Osteocyte (in vitro differentiated cells): Measurements from ENCODE around the gene SLC9A5. TPM values are rescaled to one million over a fixed set of nuclear protein-coding genes. Genes with fewer than 3 reads are reported as not detected.

Experiments used
- DNase-seq: peaks from one replicate; pipeline ENCODE4 v3.0.0; 2021; ENCODE audit warnings: mixed read lengths; ENCODE audit not compliant: unreplicated experiment; ENCODE audit errors: extremely low spot score
- H3K27ac Mint-ChIP-seq: one replicate; pipeline ENCODE4 v1.8.0; 2021; ENCODE audit warnings: mild to moderate bottlenecking, mixed read lengths; ENCODE audit not compliant: unreplicated experiment
- H3K27me3 Mint-ChIP-seq: one replicate; pipeline ENCODE4 v1.8.0; 2021; ENCODE audit warnings: mixed read lengths; ENCODE audit not compliant: unreplicated experiment
- H3K36me3 Mint-ChIP-seq: one replicate; pipeline ENCODE4 v1.8.0; 2021; ENCODE audit warnings: mixed read lengths; ENCODE audit not compliant: unreplicated experiment
- H3K4me1 Mint-ChIP-seq: one replicate; pipeline ENCODE4 v1.8.0; 2021; ENCODE audit warnings: mixed read lengths; ENCODE audit not compliant: unreplicated experiment
- H3K4me3 Mint-ChIP-seq: one replicate; pipeline ENCODE4 v1.8.0; 2021; ENCODE audit warnings: mild to moderate bottlenecking, moderate library complexity, mixed read lengths; ENCODE audit not compliant: unreplicated experiment
- H3K9me3 Mint-ChIP-seq: one replicate; pipeline ENCODE4 v1.8.0; 2021; ENCODE audit warnings: mixed read lengths; ENCODE audit not compliant: unreplicated experiment
- CTCF ChIP-seq: fragments of 200-600 bp; sonication (generic); IDR thresholded peaks from 2 replicates; pipeline ENCODE4 v1.5.0; 2021; ENCODE audit warnings: antibody characterized with exemption, mild to moderate bottlenecking, moderate library complexity
- total RNA-seq: library from RNA; stranded (reverse); gene quantifications from 2 replicates; pipeline ENCODE4 v1.2.1, GENCODE V29; 2021

The SLC9A5 gene
- total RNA-seq, 1 donor from 2014 or later, result 4.2 TPM

GRCh38 chr16:67228034-67228785, 20.6 kb upstream of the SLC9A5 start:
- H3K4me1 Mint-ChIP-seq, result peaks cover 31% of the 10 kb centered on the region
- no peaks in the 10 kb centered on the region for H3K9me3 Mint-ChIP-seq
- DNase-seq, result no peak
- H3K4me3 Mint-ChIP-seq, result peak overlapping the region; percentile 100
- H3K36me3 Mint-ChIP-seq, result peaks cover 18% of the 10 kb centered on the region
- H3K27me3 Mint-ChIP-seq, result no peaks in the 10 kb centered on the region
- peak overlapping the region; percentile 99 for H3K27ac Mint-ChIP-seq
- TF ChIP-seq CTCF, result no peak

- TF ChIP-seq CTCF, result no peak
- Mint-ChIP-seq H3K27me3 (no peaks in the 10 kb centered on the region), H3K4me3 (no peak overlapping the region), H3K9me3 (no peaks in the 10 kb centered on the region), H3K27ac (no peak overlapping the region), H3K4me1 (peaks cover 31% of the 10 kb centered on the region), H3K36me3 (peaks cover 22% of the 10 kb centered on the region)
- DNase-seq, result no peak
Measured at GRCh38 chr16:67228905-67229304, 19.9 kb upstream of the SLC9A5 start.

- Mint-ChIP-seq H3K9me3 (no peaks in the 10 kb centered on the region), H3K27ac (no peak overlapping the region), H3K4me1 (peaks cover 31% of the 10 kb centered on the region), H3K27me3 (no peaks in the 10 kb centered on the region), H3K4me3 (no peak overlapping the region), H3K36me3 (peaks cover 25% of the 10 kb centered on the region)
- no peak for DNase-seq
- TF ChIP-seq CTCF, result no peak
Measured at GRCh38 chr16:67229906-67230808, 18.6 kb upstream of the SLC9A5 start.

GRCh38 chr16:67230809-67231660, 17.7 kb upstream of the SLC9A5 start:
- Mint-ChIP-seq H3K27me3 (no peaks in the 10 kb centered on the region), H3K9me3 (no peaks in the 10 kb centered on the region), H3K36me3 (peaks cover 26% of the 10 kb centered on the region), H3K4me3 (no peak overlapping the region), H3K27ac (no peak overlapping the region), H3K4me1 (peaks cover 26% of the 10 kb centered on the region)
- DNase-seq, result no peak
- TF ChIP-seq CTCF, result no peak
